ENCODE data around the gene ARMC9. TPM values are rescaled to one million over a fixed set of nuclear protein-coding genes. Genes with fewer than 3 reads are reported as not detected.

The ARMC9 gene
- total RNA-seq, 1 donor from 2014 or later, result 27.5 TPM

- TF ChIP-seq CTCF (IDR thresholded peaks at IDR 0.05; ENCODE audit: insufficient read depth, low read length, poor library complexity, severe bottlenecking), result no peak
- no peak for DNase-seq (ENCODE audit: low read depth)
- H3K36me3 ChIP-seq (ENCODE audit: control insufficient read depth, insufficient read depth, low read length), result no peaks in the 10 kb centered on the region
- H3K27me3 ChIP-seq (ENCODE audit: control insufficient read depth, insufficient read depth, low read length), result no peaks in the 10 kb centered on the region
- H3K4me3 ChIP-seq (ENCODE audit: low read depth, low read length), result no peak overlapping the region
These were observed 220.6 kb downstream of the ARMC9 start for GRCh38 chr2:231418820-231419640.

GRCh38 chr2:231421051-231421580 is 222.7 kb downstream of the ARMC9 start:
- TF ChIP-seq CTCF (IDR thresholded peaks at IDR 0.05; ENCODE audit: insufficient read depth, low read length, poor library complexity, severe bottlenecking), result no peak

GRCh38 chr2:231422056-231422455 is 223.6 kb downstream of the ARMC9 start:
- TF ChIP-seq CTCF (IDR thresholded peaks at IDR 0.05; ENCODE audit: insufficient read depth, low read length, poor library complexity, severe bottlenecking), result no peak
- Histone ChIP-seq H3K27me3 (ENCODE audit: control insufficient read depth, insufficient read depth, low read length) (no peaks in the 10 kb centered on the region), H3K4me3 (ENCODE audit: low read depth, low read length) (no peak overlapping the region), H3K36me3 (ENCODE audit: control insufficient read depth, insufficient read depth, low read length) (no peaks in the 10 kb centered on the region)
- no peak for DNase-seq (ENCODE audit: low read depth)

More at GRCh38 chr2:231421051-231421580, 222.7 kb downstream of the ARMC9 start:
- no peaks in the 10 kb centered on the region for H3K27me3 ChIP-seq (ENCODE audit: control insufficient read depth, insufficient read depth, low read length)
- no peaks in the 10 kb centered on the region for H3K36me3 ChIP-seq (ENCODE audit: control insufficient read depth, insufficient read depth, low read length)
- DNase-seq (ENCODE audit: low read depth), result no peak
- H3K4me3 ChIP-seq (ENCODE audit: low read depth, low read length), result no peak overlapping the region

- DNase-seq (ENCODE audit: low read depth), result no peak
- H3K27me3 ChIP-seq (ENCODE audit: control insufficient read depth, insufficient read depth, low read length), result no peaks in the 10 kb centered on the region
- TF ChIP-seq CTCF (IDR thresholded peaks at IDR 0.05; ENCODE audit: insufficient read depth, low read length, poor library complexity, severe bottlenecking), result no peak
- H3K4me3 ChIP-seq (ENCODE audit: low read depth, low read length), result no peak overlapping the region
- H3K36me3 ChIP-seq (ENCODE audit: control insufficient read depth, insufficient read depth, low read length), result no peaks in the 10 kb centered on the region
These were observed 224.7 kb downstream of the ARMC9 start for GRCh38 chr2:231423176-231423575.

Other genes starting within 250 kb of the ARMC9 start
- not detected in 2 replicates for gene SPATA3, start 202.5 kb upstream of the ARMC9 start, total RNA-seq
- 0.63 and 1.3 TPM in 2 replicates for gene C2orf72, start 161.1 kb upstream of the ARMC9 start, total RNA-seq
- gene PSMD1, start 141.8 kb upstream of the ARMC9 start, total RNA-seq, result 73.1 and 77.2 TPM in 2 replicates
- gene HTR2B, start 73.6 kb upstream of the ARMC9 start, total RNA-seq, result 0.21 and 0.29 TPM in 2 replicates
- gene B3GNT7, start 197.1 kb downstream of the ARMC9 start, total RNA-seq, result 8.8 and 12.2 TPM in 2 replicates